Measurements from ENCODE around the gene RCAN1. TPM values are rescaled to one million over a fixed set of nuclear protein-coding genes. Genes with fewer than 3 reads are reported as not detected.

RCAN1 gene
- total RNA-seq, 1 experiment from 2014 or later = 9.7 TPM

- TF ChIP-seq REST (IDR thresholded peaks at IDR 0.05; ENCODE audit: low read depth) (no peak), FOSL1 (IDR thresholded peaks at IDR 0.05; ENCODE audit: low read depth) (no peak), SRF (IDR thresholded peaks at IDR 0.05; ENCODE audit: low read depth) (no peak), CBX3 (IDR thresholded peaks at IDR 0.05; ENCODE audit: low read depth) (no peak)
These were observed 15.7 kb upstream of the RCAN1 start (continued) for GRCh38 chr21:34630536-34631143.

GRCh38 chr21:34626131-34626530 is 11.2 kb upstream of the RCAN1 start:
- Histone ChIP-seq H3K4me1 (ENCODE audit: control insufficient read depth in 1 of 2, insufficient read depth in 2 of 2, low read length in 2 of 2) (no peaks in the 10 kb centered on the region), H3K79me2 (ENCODE audit: insufficient read depth, low read length) (no peaks in the 10 kb centered on the region), H3K27me3 (ENCODE audit: insufficient read depth, low read length) (no peaks in the 10 kb centered on the region), H3K9me3 (ENCODE audit: control insufficient read depth in 1 of 2, insufficient read depth in 1 of 2, low read depth in 1 of 2, low read length in 2 of 2) (no peaks in the 10 kb centered on the region), H3K27ac (ENCODE audit: low read depth, low read length) (no peak overlapping the region), H4K20me1 (ENCODE audit: insufficient read depth) (no peaks in the 10 kb centered on the region), H3K4me2 (ENCODE audit: low read length) (no peak overlapping the region), H3K36me3 (ENCODE audit: control insufficient read depth in 1 of 2, insufficient read depth in 2 of 2, low read length in 2 of 2) (no peaks in the 10 kb centered on the region), H3K9ac (ENCODE audit: low read length) (no peak overlapping the region), H3K4me3 (replicated peaks in 1 of 2; ENCODE audit: low read depth in 1 of 2, low read length in 2 of 2) (no peak overlapping the region), H2AFZ (ENCODE audit: low read depth, low read length, poor library complexity, severe bottlenecking) (no peak overlapping the region), H3K9me2 (ENCODE audit: insufficient read depth) (no peaks in the 10 kb centered on the region)
- POLR2A ChIA-PET = no interaction called here
- intact Hi-C loops (cut with micrococcal nuclease) = no loop called here
- CTCF ChIA-PET = no interaction called here
- TF ChIP-seq JUND (IDR thresholded peaks at IDR 0.05) = no peak
- TF ChIP-seq ATF3 (IDR thresholded peaks at IDR 0.05) = no peak
- no peak for TF ChIP-seq POLR2A (IDR thresholded peaks at IDR 0.05; ENCODE audit: borderline replicate concordance, extremely low read depth, insufficient read depth, insufficient read length)
- TF ChIP-seq EZH2 (IDR thresholded peaks at IDR 0.05) = no peak
- TF ChIP-seq SP1 (IDR thresholded peaks at IDR 0.05; ENCODE audit: low read depth) = no peak
- no peak for TF ChIP-seq FOSL1 (IDR thresholded peaks at IDR 0.05; ENCODE audit: low read depth)
- no peak for TF ChIP-seq YY1 (IDR thresholded peaks at IDR 0.05; ENCODE audit: extremely low read depth, insufficient replicate concordance, low read depth, low read length)
- no peak for TF ChIP-seq TCF7L2 (IDR thresholded peaks at IDR 0.05; ENCODE audit: borderline replicate concordance, extremely low read depth, insufficient read depth, insufficient read length)
- no peak for TF ChIP-seq ZBTB33 (IDR thresholded peaks at IDR 0.05; ENCODE audit: extremely low read depth, insufficient replicate concordance, low read length)
- no TSS peak for BruUV-seq (replicated peaks)
- ATAC-seq (no peak), DNase-seq (ENCODE audit: low read depth, low spot score) (no peak)
- RAD21 ChIA-PET (ENCODE audit: low non-redundant PET in 1 of 2, low total read pairs in 2 of 2, uncharacterized antibody in 2 of 2, unreplicated experiment in 2 of 2) = no interaction called here
